Stimulated activated naive CD4-positive, alpha-beta T cell treated with Interleukin-2 at 50 U/mL for 16 hours (primary cell): ENCODE measurements around the gene ZNF621.
"Not testable (repeated sequence)": the region's sequence is repeated elsewhere in the genome, so short reads cannot be mapped to it uniquely, and the experiment has no call there.

Experiments used
- DNase-seq: peaks from one replicate; lab custom pipeline; 2025; lab: John Stamatoyannopoulos, UW

ZNF621 gene

DNA sequence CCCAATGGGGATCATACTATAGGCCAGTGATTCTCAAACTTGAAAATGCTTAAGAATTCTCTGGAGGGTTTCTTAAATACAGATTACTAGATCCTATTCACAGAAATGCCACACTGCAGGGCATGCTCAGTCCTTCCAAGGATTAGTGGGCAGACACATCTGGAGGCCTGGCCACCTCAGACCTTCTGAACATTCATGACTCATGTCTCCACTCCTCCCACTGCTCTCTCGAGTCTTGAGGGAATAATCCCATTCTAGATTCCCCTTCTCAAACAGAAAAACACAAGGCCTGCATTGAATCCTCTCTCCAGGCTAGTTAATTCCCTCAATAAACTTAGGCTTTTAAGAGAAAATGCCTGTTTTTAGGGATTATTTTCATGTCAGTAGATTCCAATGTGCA, 22.1 kb downstream of the ZNF621 start:
- DNase-seq = no peak

DNA sequence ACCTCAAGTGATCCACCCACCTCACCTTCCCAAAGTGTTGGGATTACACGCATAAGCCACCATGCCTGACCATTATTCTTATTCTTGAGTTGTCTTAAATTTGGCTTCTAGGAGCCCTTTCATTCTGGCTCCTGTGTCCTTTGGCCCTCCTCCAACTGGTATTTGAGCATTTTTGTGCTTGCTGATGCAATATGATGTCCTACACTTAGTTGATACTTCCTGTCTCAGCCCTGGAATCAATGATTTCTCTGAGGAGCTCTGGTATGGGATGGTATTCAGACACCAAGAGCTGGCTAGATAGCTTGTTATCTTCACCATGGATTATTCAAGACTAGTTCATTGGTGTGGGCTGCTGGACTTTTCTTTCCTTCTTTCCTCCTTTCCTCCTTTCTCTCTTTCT, 25.4 kb downstream of the ZNF621 start:
- DNase-seq = no peak

DNA sequence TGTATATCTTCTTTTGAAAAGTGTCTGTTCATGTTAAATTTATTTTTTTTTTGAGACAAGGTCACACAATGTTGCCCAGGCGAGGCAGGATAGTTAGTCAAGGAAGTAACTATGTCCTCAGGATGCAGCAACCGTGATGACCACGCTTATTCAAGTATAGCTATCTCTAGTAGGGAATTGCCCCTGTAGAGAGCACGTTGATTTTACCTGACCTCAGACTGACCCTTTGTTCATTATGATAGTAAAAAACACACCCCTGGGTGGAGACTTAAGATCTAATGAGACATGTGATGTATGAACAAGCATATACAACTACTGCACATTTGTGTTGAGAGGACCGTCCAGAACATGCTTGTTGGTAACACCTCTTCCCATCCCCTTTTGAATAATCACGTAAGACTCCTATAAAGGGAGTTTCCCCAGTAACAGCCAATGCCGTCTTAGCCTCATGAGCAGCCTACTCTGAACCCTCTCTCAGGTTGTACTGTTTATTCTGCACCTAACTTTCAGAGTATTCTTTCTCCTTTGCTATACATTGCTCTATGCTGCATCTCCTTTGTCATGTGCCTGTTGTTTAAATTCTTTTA, 32.9 kb downstream of the ZNF621 start:
- DNase-seq = no peak

DNA sequence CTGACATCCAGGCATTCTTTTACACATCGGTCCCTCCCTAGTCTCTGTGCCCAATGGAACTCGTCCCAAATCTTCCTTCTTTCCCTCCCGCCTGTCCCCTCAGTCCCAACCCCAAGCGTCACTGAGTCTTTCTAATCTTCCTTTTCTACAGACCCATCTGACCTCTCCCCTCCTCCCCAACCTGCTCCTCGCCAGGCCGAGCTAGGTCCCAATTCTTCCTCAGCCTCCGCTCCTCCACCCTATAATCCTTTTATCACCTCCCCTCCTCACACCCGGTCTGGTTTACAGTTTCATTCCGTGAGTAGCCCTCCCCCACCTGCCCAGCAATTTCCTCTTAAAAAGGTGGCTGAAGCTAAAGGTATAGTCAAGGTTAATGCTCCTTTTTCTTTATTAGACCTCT, 37.7 kb downstream of the ZNF621 start:
- not testable (repeated sequence) for DNase-seq

DNA sequence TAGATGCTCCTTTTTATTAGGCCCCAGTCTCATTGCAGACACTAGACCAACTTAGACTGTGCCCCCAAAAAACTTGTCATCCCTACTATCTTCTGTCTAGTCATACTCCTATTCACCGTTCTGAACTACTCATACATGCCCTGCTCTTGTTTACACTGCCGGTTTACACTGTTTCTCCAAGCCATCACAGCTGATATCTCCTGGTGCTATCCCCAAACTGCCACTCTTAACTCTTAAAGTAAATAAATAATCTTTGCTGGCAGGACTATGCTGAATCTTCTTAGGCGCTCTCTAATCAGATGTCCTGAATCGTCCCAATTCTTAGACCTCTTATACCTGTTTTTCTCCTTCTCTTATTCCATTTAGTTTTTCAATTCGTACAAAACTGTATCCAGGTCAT, 40.9 kb downstream of the ZNF621 start:
- not testable (repeated sequence) for DNase-seq

DNA sequence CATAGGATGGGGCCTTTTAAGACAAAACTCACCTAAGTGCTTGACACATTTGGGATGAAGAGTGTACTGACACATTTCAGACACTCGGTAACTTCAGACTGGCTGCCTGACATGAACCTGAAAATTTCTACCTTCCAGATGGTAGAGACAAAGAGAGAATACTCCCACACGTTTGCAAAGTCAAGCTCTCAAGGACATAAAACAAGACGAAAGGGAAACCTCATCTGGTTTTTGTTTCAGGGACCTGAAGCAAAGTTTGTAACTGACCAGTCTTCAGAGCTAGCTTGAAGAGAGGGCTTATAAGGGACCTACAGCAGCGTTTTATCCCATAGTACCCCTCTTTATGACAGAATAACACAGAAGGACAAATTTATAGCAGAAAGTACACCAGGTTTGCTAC, 41.9 kb downstream of the ZNF621 start:
- DNase-seq = no peak

DNA sequence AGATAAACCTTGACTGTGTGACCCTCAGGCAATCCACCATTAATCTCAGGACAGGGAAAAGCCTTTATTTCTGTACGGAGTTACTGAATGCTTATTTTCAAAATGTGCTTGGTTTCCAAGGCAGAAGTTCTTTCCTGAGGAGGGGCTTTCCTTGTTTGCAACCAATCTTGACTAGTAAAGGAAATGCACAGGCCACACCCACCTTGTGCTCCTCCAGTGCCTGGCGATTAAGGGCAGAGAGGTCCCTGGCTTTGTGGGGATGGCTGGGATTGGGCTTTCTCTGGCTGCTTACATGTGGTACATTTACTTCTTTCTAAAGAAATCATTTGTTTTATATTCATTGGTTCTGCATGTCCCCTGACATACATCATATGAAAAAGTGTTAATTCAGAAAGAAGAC, 47.8 kb downstream of the ZNF621 start:
- no peak for DNase-seq

DNA sequence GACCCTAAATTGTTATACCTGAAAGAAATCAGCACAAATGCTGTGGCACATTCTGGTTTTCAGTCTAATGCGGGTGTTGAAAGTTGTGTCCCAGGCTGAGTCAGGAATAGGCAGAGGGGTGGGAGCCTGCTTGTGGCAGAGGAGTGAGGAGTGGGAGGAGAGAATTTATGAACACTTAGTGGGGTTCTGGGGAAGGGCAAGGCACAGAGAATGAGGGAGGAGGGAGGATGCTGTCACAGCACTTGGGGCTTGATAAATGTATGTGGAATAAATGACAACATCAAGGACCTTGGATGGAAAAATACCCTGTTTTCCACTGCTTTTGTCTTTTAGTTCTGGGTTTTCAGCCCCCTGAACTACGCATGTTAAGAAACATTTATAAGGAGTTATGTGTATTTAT, 49.3 kb downstream of the ZNF621 start:
- no peak for DNase-seq

DNA sequence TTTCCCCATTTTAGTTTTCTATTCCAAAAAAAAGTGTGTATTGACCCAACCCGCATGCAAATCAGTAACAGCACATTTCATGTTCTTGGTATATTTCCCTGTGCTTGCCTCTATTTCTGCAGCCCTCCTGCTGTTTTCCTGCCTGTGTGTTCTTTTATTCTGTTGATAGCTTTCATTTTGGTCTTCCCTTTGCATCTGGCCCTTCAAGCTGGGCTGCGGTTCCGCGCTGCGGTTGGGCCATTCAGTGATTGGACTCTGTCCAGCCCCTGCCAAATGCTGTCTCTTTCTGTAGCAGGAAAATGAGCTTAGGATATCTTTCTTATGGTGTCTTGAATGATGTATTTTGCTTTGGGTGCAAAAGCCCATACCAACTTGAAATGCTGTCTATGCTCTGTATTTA, 49.9 kb downstream of the ZNF621 start:
- DNase-seq = no peak

DNA sequence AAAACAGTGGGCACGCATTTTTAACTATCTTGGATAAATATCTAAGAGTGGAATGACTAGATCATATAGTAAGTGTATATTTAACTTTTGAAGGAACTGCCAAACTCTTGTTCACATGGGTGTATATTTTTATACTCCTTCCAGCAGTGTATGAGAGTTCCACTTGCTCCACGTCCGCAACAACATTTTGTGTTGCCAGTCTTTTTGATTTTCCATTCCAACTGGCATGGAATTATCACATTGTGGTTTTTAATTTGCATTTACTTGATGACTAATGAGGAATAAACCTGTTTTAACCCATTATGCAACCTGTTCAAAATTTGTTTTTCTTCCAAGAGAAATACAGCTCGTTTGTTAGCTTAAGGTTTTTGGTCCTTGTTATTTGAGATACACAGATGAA, 51.6 kb downstream of the ZNF621 start:
- DNase-seq = no peak

DNA sequence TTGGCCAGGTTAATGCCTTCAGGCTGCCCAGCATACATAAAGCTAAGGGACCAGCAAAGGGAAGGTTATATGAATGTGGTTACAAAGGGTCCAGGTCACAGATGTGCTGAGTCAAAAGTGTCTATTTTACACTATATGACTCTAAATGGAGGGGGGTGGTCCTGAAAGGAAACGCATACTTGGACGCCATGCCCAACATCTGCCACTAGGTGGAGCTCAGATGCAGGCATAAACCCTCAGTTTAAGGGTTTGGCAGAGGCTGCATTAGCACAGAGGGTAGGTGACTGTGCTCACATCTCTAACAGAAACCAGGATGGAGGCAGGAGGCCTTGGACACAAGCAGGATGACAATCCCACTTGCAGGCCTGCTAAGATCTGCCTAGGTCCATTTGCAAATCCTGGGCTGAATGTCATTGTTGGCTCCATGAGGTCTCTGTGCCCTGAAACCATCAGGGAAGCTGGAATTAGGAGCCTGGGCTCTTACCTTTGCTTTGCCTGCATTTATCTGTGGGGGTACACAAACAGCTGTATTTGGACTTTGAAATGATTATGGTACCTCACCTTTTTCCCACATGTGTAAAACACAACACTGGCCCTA, 55.8 kb downstream of the ZNF621 start:
- peak; percentile 32 for DNase-seq

DNA sequence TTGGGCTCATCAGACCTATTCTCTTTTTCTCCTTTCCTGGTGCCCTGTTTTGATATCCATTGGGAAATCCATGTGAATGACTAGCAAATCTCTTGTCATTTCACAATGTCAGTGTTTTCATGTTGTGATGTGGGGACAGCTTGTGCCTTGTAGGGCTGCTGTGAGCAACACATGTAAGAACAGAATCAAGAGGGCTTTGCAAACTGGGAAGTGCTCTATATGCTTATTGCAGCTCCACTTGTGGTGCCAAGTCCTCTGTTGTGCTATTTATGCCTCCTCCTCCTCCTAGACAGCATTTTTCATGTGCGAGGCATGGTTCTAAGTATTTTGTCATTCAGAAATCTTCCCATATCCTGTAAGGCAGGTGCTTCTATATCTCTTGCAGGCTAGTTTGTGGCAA, 56.4 kb downstream of the ZNF621 start:
- no peak for DNase-seq

DNA sequence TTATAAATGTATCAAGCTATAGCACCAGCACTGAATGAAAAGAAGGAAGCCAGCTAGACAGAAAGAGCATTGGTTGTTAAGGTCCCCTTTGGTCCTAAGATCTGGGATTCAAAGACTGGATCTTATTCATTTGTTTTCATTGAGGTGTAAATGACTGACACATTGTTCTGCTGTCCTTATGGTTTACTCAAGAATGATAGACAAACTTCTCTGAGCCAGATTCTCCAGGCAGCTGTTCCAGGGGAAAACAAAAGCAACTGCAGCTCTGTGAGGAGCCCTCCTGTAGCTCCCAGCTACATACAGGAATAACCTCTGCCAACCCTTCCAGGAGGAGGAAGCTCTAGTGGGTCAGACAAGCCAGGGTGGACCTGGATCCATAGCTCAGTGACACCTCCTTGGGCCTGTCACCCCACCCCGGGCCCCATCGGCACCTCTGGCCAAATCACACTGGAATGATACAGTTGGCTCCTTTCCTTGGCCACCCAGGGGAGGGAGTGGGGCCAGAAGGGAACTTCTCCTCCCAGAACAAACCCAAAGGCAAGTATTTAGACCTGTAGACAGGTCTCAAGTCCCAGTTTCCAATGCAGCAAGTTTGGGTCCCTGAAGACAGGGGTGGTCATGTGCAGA, 57.8 kb downstream of the ZNF621 start:
- no peak for DNase-seq

DNA sequence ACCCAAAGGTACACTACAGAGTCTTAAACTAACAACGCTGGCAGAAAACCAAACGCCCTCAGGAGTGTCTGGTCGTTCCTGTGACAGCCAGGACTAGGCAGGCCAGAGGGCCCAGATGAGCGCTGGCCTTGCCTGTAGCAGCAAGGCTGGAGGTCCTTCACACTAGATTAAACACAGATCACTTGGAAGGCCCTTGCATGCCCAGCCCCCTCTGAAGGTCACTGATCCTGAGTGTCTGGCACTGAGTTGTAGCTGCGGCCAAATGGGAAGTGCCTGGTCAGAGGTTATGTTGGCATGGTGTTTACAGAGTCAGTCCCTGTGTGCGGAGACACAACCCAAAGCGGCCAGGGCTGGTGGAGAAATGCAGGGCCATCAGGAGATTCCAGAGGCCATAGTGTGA, 58.9 kb downstream of the ZNF621 start:
- DNase-seq = no peak

DNA sequence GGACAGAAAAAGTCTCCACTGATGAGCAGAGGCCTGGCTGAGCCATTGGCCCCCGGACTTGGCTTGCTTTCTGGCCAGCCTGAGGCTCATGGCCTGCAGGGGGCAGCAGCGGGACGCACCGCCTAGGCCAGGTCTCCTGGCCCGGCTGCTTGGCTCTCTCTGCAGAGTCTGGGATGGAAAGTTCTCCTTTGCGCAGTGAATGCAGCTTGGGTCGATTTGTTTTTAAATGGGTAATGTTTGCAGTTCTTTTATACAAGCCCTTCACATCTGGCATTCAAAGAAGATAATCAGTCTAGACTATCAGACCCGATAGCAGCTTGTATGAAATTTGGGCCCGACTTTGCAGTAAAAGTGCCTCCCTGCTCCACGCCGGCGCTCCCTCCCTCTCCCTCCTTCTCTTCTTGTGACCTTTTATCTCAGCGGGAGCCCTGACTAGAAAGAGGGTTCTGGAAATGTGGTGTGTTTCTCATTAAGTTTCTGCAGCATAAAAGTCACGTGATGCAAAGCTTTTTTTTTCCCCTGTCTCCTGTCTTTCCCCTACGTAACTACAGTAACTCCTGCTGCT, 59.9 kb downstream of the ZNF621 start:
- peak; percentile 44 for DNase-seq

DNA sequence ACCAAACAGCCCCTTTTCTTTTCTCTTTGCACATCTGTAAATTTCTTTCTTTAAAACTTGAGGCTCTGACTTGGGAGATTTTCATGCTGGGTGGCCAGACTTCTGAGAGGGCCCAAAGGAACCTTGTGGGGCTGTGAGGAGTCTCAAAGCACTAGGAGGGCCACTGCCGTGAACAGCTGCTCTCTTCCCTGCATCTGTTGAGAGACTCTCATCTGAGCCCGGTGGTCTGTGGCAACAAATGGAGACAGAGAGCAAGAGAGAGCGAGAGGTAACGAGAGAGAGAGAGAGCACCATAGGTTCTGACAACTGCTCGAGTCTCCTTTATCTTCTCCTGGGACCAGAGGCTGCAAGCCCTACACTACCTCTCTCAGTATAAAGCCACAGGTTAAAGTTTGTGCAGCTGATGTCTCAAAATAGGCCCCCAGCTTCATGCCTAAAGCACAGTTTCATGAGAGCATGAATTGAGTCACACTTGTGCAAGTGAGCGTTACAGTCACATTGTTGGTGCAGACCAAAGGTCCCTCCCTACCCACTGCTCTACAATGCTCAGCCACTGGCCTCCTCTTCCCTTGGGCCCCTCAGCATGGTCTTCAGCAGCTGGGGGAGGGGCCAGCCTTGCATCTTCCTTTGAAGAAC, 60.7 kb downstream of the ZNF621 start:
- no peak for DNase-seq

DNA sequence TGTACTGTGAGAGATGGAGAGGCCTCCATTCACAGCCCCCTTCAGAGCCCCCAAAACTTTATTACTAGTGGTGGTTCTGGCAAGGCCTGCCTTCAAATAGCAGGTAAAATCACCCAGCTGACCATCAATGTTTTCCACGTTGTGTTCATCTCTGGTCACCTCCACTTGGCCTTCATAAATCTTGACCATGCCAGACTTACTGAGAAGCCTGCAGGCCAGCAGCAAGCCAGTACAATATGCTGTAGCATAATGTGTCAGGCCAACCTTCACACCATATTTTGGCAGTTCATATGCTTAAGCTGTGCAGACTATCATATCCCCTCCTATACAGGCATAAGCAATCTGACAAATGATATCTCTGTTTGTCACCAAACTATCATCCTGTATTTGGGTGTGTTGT, 62.1 kb downstream of the ZNF621 start:
- no peak for DNase-seq

DNA sequence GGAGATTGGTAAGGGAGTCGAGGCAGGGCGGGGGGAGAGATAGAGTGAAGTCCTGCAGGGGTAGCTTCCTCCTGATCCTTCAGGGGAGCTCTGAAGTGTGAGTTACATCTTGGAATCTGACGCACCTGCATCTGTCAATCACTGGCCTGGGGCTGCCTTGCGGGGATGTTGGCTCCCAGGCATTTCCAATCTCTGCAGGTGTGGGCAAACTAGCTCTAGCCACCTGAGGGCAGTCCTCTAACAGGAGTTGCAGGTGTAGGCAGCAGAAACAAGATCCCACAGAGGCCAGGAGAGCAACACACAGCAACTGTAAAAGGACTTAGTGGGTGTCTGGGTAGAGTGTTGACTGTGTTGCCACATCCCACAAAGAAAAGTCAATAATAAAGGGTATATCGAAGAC, 63.6 kb downstream of the ZNF621 start:
- no peak for DNase-seq
